HG02973 (cell line): ENCODE results near the gene TMX1.
A peak's percentile ranks its signal among the peaks of the same experiment; 100 is the strongest.

Experiments
- ATAC-seq: cut with Tn5 transposase; IDR thresholded peaks from one replicate; pipeline ENCODE4 v1.9.1; 2021; ENCODE audit warnings: moderate library complexity; ENCODE audit not compliant: unreplicated experiment

Gene TMX1

GRCh38 chr14:51242545-51243490, 2.8 kb downstream of the TMX1 start:
- no peak for ATAC-seq

DNA sequence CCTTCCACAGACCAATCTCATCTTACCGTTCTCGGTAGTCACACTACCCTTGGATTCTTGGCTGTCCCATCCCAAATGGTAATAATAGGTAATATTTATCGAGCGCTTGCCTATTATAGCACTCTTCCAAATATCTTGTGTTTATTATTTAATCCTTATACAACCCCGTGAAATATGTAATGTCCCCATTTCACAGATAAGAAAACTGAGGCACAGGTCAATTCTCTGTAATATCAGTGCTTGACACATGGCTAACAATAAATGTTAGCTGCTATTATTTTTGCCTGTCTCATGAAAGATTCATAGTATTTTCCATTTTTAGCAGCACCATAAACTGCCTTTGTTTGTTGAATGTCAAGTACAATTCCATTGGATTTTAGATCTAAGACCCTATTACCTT, 4.5 kb downstream of the TMX1 start:
- no peak for ATAC-seq

DNA sequence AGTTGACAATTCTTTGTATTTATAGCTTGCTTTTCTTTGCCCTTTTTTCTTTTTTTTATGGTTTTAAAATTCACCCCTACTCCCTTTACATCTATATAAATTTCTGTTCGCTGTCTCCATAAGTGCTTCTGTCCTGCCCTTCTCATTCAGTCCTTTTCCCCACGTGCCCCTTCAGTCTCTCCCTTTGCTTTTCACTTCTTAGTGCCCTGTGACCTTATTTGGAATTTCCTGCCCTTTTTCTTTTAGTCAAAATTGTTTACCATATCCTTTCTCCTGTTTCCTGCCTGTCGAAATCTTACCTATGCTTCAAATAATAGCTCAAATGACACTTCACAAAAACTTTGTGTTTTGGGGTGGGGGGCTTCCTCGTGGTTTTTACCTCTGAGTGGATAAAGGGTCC, 6.0 kb downstream of the TMX1 start:
- no peak for ATAC-seq

DNA sequence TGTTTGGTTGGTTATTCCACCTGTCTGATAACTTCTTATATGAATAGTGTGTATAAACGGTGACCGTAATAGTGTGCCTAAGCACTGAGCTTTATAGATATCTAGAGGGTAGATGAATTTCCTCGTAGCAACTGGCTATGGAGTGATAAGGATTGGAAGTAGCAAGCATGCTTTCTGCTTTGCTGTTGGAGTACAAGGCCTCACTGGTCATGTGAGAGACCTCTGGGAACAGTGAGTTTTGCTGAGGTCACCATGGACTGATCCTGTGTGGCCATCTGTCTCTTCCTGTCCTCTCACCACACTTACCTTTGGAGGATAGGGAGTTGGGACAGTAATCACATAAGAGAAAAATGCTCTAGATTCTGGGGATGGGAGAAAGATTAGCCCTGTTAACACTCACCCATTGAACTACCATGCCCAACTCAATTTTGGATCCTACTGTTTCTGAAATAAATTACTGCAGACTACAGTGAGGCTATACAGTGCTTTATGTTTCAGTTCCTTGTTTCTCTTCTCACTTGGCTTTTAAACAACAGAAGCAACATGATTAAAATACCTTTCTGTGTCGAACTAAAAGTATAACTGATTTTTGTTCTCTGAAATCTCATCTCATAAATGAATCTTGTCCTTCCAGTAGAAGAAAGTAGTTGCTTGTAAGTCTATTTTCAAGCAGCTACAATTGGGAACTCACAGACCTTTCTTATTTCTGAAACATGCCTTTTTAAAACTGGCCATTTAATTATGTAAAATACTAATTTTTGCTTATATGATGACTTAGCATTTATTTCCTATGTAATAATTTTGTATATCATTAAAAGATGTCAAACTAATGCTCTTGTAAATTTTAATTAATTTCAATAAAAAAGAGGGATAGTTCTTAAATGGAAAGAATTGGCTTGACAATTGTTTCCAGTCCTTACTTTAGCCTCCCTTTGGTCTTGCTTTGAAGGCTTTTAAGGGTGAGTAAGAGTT, 8.3 kb downstream of the TMX1 start:
- peak; percentile 78 for ATAC-seq

DNA sequence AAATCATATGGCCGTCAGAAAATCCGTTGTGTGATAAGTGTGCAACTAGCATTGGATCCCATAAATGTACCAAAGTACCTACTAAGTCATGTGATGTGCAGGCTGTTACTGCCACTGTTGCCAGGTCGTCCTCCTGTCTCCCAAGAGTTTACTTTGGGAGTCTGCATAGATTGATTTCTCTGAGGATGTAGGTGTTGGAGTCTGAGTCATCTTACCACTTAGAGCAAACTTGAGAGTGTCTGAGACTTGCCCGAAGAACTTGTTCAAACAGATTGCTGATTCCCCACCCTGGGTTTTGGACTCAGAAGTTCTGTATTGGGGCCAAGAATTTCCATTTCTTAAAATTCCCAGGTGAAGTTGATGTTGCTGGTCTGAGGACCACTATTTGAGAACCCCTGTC, 11.4 kb downstream of the TMX1 start:
- ATAC-seq, result no peak

GRCh38 chr14:51253880-51254279, 13.8 kb downstream of the TMX1 start:
- no peak for ATAC-seq

GRCh38 chr14:51258280-51258679, 18.2 kb downstream of the TMX1 start:
- no peak for ATAC-seq

DNA sequence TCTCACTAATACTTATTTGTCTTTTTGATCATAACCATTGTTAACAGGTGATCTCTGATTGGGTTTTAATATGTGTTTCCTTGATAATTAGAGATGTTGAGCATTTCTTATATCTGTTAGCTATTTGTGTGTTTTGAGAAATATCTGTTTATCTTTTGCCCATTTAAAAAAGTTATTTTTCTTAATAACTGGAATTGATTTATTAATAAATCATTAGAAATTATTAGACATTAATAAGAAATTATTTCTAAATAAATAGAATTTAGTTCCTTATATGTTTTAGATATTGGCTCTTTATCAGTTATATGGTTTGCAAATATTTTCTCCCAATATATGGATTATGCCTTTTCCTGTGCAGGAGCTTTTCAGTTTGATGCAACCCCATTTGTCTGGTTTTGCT, 18.7 kb downstream of the TMX1 start:
- no peak for ATAC-seq

DNA sequence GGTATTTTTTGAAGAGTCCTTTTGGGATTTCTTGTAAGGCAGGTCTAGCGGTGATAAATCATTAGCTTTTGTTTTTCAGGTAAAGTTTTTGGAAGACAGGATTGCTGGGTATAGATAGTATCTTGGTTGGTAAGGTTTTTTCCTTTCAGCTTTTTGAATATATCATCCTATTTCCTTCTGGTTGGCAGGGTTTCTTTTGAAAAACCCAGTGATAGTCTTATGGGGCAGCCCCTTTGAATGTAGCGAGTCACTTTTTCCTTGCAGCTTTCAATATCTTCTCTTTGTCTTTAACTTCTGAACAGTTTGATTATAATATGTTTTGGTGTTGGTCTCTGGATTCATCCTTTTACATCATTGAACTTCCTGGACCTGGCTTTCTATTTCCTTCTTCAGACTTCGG, 20.2 kb downstream of the TMX1 start:
- no peak for ATAC-seq

- ATAC-seq, result no peak
Observed at GRCh38 chr14:51261151-51261550, 21.1 kb downstream of the TMX1 start.

DNA sequence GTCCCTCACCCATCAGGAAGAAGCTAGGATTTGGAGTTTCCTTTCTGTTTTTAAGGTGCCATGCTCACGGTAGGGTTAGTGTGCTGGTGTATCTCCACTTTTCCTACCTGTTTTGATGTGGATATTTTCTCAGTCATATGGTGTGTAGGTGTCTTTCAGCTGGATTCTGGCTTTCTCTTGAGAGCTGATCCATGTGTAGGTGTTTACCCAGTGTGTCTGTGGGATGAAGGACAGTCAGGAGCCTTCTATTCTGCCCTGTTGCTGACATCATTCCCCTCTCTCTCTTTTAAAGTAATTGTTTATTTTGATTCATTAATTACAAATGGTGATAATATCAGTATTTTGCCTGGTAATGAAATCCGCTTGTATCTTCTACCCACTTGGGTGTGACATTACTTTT, 22.8 kb downstream of the TMX1 start:
- ATAC-seq, result no peak

DNA sequence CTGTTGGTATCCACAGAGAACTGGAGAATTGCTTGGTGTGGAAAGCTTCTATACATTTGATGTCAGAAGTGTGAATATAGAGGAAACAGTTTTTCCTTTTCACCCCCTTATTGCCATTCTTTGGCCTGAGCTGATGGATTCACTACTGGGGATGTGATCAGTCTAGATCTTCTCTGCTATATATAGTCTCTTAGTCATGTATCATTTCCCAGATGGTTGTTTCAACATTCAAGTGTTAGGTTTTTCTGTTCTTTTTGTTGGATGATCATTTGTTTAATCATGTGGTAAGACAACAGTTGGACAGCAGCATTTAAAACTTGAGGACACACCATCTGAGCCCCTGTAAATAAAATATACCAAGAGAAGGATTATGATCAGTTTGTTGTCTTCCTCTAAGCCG, 29.6 kb downstream of the TMX1 start:
- no peak for ATAC-seq

DNA sequence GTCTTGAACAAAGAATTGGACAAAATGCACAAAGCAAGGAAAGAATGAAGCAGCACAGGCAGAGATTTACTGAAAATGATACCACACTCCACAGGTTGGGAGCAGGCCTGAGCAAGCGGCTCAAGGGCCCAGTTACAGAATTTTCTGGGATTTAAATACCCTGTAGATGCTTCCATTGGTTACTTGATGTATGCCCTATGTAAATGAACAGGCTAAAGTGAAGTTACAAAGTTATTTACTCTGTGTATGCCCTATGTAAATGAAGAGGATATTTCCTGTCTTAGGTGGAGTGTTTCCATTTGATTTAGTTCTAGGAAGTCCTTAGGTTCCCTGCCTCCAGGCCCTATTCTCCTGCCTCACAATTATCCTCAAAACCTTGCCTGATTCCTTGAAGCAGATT, 36.6 kb downstream of the TMX1 start:
- no peak for ATAC-seq

- no peak for ATAC-seq
Observed at GRCh38 chr14:51277753-51278415, 37.8 kb downstream of the TMX1 start.

- no peak for ATAC-seq
Observed at GRCh38 chr14:51282517-51282916, 42.5 kb downstream of the TMX1 start.

DNA sequence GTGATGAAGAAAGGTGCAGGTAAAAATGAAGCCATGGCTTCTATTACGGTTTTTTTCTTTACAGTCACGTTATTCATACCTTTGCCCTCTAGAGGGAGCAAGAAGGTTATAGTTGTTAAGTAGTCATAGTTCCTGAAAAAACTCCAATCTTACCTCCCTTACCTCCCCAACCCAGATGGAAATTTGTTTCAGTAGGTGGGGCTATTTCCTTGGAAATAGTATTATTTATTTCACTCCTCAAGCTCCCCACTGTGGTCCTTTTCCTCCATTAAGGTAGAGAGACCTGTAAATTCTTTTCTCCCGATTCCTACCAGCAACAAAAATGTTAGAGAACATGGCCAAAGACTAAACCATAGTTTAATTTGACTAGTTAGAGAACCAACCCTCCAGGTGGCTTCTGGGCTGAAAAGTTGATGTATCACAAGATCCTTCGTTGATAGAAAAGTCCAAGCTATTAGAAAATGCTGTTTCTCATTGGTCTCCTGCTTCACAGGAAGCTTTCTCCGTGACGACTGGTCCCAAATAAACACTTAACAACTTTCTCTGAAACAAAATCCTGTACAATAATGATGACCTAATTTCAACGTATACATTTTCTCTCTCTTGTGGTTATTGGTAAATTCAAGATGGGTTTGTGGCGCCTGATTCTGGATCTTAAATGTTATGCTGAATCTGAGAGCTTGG, 43.5 kb downstream of the TMX1 start:
- no peak for ATAC-seq

DNA sequence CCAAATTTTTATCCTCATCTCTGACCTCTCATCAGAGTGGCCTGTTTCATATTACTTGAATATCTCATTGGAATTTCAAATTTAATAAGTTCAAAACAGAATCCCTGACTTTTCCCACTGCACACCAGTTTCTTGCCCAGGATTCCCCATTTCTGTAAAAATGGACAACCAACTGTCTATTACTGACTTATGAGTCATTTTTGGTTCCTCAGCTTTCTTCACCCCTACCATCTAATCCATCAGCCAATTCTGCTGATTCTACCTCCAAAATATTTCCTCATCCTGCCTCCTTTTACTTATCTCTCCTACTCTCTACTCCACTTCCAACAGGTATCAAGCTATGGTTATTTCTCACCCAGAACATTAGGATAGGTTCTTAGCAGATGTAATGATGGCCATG, 44.2 kb downstream of the TMX1 start:
- ATAC-seq, result no peak

DNA sequence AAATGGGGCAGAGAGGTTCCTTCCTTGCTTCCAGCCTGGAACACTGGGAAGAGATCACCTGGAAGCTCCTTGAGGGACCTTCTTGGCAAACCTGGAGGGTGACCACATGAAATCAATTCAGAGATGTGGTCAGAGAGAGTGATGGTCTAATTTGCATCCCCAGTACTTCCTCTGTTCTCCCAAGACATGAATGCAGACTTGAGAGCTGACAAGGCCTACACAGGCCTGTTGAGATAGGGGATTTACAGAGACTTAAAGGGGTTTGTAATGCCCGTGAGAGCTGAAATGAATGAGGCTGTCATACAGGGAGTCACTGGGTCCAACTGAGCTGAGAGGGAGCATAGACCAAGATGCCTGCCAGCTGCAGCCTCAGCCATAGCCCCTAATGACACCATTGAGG, 45.1 kb downstream of the TMX1 start:
- peak; percentile 64 for ATAC-seq

DNA sequence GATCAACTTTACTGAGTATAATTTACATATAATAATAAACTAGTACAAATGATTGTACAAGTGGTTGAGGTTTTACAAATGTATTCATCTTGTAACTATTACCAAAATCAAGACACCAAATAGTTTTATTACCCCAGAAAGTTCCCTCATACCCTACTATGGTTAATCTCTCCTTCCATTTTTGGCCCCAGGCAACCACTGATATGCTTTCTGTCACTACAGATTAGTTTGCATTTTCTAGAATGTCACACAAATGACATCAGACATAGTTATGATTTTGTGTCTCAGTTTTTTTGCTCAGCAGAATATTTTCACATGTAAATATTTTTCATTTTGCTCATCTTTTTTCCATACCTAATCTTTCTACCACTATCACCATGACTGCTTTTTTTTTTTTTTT, 49.1 kb downstream of the TMX1 start:
- ATAC-seq, result no peak

GRCh38 chr14:51290132-51290531, 50.1 kb downstream of the TMX1 start:
- no peak for ATAC-seq

DNA sequence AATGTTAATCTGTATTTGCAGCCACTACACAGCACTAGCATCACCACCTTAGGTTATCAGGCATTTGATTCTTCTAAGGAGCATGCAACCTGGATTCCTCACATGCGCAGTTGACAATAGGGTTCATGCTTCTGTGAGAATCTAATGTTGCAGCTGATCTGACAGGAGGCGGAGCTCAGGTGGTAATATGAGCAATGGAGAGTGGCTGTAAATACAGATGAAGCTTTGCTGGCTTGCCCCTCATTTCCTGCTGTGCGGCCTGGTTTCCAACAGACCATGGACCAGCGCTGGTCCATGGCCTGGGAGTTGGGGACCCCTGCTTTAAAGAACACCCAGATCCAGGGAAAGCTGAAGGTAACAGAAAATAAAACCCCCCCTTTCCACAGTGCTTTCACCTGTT, 51.0 kb downstream of the TMX1 start:
- no peak for ATAC-seq
